ENCODE data around the gene POLD2. TPM values are rescaled to one million over a fixed set of nuclear protein-coding genes. Genes with fewer than 3 reads are reported as not detected.

Gene POLD2
- total RNA-seq, 1 donor from 2014 or later, result 147 TPM

DNA sequence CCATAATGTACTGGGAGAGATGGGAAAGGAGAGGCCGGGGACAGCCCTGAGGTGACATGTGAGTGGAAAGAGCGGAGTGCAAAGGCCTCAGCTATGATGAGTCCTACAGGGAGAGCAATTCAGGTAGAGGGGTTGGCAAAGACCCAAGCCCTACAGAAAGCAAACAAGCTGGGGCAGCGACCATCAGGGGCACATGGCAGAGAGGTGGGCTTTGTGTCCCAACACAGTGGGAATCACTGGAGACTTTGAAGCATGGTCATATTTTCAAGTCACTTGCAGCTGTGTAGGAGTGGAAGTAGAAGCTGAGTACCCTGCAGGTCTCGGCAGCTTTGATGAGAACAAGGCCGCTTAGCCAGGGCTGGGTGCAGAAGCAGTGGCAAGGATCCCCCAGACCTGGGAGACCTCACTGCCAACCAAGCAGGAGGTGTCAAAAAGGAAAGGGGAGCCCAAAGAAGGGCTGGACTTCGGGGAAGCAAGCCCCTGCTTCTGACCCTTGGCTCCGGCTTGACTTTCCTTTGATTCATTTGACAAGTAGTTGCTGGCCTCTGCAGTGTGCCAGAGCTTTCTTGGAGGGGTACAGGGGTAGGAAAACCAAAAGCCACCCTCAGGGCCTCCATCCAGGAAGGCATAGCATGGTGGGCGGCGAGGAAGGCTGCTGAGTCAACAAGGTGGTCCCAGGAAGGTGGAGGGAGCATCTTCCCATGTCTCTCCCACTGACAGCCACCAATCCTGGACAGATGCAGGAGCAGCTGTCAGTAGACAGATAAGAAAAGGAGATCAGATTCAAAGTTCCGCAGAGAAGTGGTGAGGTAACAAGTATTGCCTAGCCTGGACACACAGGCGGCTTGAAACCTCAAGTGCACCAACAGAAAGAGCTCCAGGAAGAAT, 56.0 kb downstream of the POLD2 start:
- no peaks in the 10 kb centered on the region for H3K9me3 Mint-ChIP-seq
- peak overlapping the region; percentile 66 for H3K27ac Mint-ChIP-seq
- ATAC-seq (ENCODE audit: low read depth) (no peak), DNase-seq (no peak)
- H3K4me3 Mint-ChIP-seq, result no peak overlapping the region
- TF ChIP-seq, protein P1, sequence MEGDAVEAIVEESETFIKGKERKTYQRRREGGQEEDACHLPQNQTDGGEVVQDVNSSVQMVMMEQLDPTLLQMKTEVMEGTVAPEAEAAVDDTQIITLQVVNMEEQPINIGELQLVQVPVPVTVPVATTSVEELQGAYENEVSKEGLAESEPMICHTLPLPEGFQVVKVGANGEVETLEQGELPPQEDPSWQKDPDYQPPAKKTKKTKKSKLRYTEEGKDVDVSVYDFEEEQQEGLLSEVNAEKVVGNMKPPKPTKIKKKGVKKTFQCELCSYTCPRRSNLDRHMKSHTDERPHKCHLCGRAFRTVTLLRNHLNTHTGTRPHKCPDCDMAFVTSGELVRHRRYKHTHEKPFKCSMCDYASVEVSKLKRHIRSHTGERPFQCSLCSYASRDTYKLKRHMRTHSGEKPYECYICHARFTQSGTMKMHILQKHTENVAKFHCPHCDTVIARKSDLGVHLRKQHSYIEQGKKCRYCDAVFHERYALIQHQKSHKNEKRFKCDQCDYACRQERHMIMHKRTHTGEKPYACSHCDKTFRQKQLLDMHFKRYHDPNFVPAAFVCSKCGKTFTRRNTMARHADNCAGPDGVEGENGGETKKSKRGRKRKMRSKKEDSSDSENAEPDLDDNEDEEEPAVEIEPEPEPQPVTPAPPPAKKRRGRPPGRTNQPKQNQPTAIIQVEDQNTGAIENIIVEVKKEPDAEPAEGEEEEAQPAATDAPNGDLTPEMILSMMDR (IDR thresholded peaks at IDR 0.05), result no peak
- ChIA-PET CTCF (no interaction called here), POLR2A (interaction anchor here (0.6 to 6.0 kb wide), 10 partner anchors 7 to 305 kb away, joined by 3 to 55 read pairs (median 4); partner anchors contain the start of gene DBNL)
- H3K4me1 Mint-ChIP-seq, result peaks cover 70% of the 10 kb centered on the region
- peaks cover 23% of the 10 kb centered on the region for H3K36me3 Mint-ChIP-seq (ENCODE audit: low read depth)
- no peaks in the 10 kb centered on the region for H3K27me3 Mint-ChIP-seq
- intact Hi-C loops (cut with micrococcal nuclease), result loop anchor here (1.0 kb wide), 1 partner anchor 8 kb away; no protein-coding TSS in a partner anchor

GRCh38 chr7:44066494-44067063, 56.8 kb downstream of the POLD2 start:
- Mint-ChIP-seq H3K4me1 (peaks cover 66% of the 10 kb centered on the region), H3K27me3 (no peaks in the 10 kb centered on the region), H3K4me3 (no peak overlapping the region), H3K36me3 (ENCODE audit: low read depth) (peaks cover 23% of the 10 kb centered on the region), H3K27ac (peak overlapping the region; percentile 66), H3K9me3 (no peaks in the 10 kb centered on the region)
- CTCF ChIA-PET, result no interaction called here
- peak; percentile 1 for ATAC-seq (ENCODE audit: low read depth)
- POLR2A ChIA-PET, result interaction anchor here (0.6 to 6.0 kb wide), 8 partner anchors 8 to 35 kb away, joined by 3 to 55 read pairs (median 4); partner anchors contain the start of gene DBNL
- DNase-seq, result no peak
- TF ChIP-seq, protein P1 (IDR thresholded peaks at IDR 0.05), result no peak
- intact Hi-C loops (cut with micrococcal nuclease), result loop anchor here (1.0 kb wide), 1 partner anchor 7 kb away; no protein-coding TSS in a partner anchor

- H3K4me1 Mint-ChIP-seq, result peaks cover 66% of the 10 kb centered on the region
- peak overlapping the region; percentile 72 for H3K27ac Mint-ChIP-seq
- H3K27me3 Mint-ChIP-seq, result no peaks in the 10 kb centered on the region
- no peak for DNase-seq
- intact Hi-C loops (cut with micrococcal nuclease), result no loop called here
- ATAC-seq (ENCODE audit: low read depth), result peak; percentile 8
- CTCF ChIA-PET, result no interaction called here
- H3K9me3 Mint-ChIP-seq, result no peaks in the 10 kb centered on the region
- POLR2A ChIA-PET, result interaction anchor here (0.6 to 6.0 kb wide), 8 partner anchors 9 to 35 kb away, joined by 3 to 55 read pairs (median 4); partner anchors contain the start of gene DBNL
- TF ChIP-seq, protein P1 (IDR thresholded peaks at IDR 0.05), result no peak
- peaks cover 24% of the 10 kb centered on the region for H3K36me3 Mint-ChIP-seq (ENCODE audit: low read depth)
- no peak overlapping the region for H3K4me3 Mint-ChIP-seq
Measured at GRCh38 chr7:44066111-44066460, 57.3 kb downstream of the POLD2 start.

DNA sequence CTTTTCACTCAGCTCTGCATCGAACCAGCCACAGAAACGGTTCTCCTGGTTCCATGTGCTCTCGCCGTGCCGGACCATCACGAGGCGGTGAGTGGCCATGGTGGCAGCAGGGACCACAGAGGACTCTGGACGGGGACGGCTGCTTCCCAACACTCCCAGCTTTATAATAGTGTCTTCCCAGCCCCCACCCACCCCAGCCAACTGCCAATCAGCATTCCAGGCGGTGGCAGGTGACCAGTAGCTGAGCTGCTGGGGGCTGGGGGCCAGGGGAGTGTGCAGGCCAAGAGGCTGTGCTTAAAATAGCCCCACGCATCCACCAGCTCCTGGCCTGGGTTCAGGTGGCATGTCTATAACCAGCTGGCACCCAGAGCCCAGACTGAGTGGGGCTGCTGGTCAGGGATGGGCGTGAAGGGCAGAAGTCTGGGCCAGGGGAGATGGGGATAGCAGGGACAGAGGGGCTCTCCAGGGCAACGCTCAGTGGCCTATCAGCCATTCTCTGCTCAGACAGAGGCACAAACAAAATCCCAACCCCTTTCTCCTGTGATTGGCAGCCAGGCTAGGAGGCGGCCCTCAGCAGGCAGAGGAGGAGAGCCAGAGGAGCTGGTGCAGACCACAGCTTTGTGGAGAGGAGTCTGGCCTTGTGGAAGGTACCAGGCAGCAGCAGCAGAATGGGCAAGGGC, 57.8 kb downstream of the POLD2 start, which contains the start of gene PGAM2:
Gene PGAM2 (minus strand): TSS at position 137 of the 680 bp plus-strand sequence. CDS start 38 bp downstream, at position 99.
- Mint-ChIP-seq H3K4me1 (peaks cover 65% of the 10 kb centered on the region), H3K27ac (peak within 1 kb of the TSS; percentile 72), H3K4me3 (peak within 1 kb of the TSS; percentile 28), H3K36me3 (ENCODE audit: low read depth) (peaks cover 27% of the 10 kb centered on the region), H3K9me3 (no peaks in the 10 kb centered on the region), H3K27me3 (no peaks in the 10 kb centered on the region)
- ChIA-PET POLR2A (interaction anchor here (1.0 to 6.0 kb wide), 6 partner anchors 9 to 32 kb away, joined by 3 to 55 read pairs (median 4); partner anchors contain the start of gene DBNL), CTCF (no interaction called here)
- ATAC-seq (ENCODE audit: low read depth) (peak; percentile 32), DNase-seq (no peak)
- intact Hi-C loops (cut with micrococcal nuclease), result no loop called here
- TF ChIP-seq, protein P1 (IDR thresholded peaks at IDR 0.05), result no peak
